DLD1 (cell line): ENCODE data around the gene ZNF117.
"Not testable (repeated sequence)": the region's sequence is repeated elsewhere in the genome, so short reads cannot be mapped to it uniquely, and the experiment has no call there.

Source experiments
- in situ Hi-C: cut with HindIII; loops from 2 replicates; pipeline ENCODE4 v1.10.0; 2017; ENCODE audit warnings: low sequenced_read_pairs

The ZNF117 gene

DNA sequence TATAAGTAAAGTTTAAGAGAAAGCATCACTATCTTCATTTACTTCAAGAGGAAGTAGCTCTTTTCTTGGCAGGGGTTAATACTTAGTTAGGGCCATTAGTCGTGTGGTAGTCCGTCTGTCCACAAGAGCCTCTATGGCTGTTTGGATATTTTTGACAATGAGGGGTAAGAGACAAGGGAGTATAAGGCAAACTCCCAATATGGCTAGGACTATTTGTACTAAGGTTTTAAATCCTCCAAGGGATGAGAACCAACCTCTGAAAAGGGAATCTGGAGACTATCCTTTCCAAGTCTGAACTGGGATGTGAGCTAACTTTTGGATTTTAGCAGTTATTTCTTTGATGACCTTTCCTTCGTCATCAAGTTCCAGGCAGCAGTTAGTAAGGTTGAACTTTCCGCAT is at the start of gene ZNF117:
Gene ZNF117, minus strand, starts transcription at position 101 of the 400 bp plus-strand sequence.
- in situ Hi-C loops = no loop called here

GRCh38 chr7:65038767-65039166 is 47.9 kb upstream of the ZNF117 start:
- in situ Hi-C loops = not testable (repeated sequence)

DNA sequence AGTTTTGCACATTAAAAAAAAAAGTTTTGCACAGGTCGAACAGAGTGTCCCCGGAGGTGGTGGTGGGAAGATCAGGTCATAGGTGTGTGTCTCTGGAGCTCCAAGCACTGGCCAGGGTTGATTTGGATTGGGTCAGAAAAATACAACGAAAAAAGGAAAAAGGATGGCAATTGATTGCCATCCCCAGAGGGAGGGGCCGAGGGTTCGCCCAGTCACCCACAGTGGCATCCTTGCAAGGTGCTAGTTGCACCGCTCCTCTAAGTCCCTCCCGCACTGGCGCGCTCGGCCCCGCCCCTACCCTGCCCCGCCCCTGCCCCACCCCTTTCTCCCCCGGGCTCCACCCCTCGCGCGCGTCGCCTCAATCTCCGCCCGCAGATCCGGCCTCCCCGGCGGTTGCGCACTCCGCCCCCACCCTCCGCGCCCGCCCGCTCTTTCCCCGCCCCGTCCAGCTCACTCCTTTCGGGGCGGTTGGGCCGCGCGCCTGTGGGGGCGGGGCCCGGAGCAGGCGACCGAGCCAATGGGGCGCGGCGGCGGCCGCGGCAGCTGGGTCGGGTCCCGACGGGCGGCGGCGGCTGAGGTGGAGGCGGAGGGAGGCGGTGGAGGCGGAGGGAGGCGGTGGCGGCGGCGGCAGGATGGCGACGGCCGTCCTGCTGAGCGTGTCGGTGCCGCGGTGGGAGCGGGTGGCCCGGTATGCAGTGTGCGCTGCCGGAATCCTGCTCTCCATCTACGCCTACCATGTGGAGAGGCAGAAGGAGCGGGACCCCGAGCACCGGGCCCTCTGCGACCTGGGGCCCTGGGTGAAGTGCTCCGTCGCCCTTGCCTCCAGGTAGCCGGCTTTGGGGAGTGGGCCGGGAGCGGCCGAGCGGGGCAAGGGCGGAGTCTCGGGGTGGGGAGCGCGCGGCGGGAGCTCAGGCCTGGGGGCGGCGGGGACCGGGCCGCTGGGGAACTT is 47.2 kb upstream of the ZNF117 start:
- in situ Hi-C loops = no loop called here

DNA sequence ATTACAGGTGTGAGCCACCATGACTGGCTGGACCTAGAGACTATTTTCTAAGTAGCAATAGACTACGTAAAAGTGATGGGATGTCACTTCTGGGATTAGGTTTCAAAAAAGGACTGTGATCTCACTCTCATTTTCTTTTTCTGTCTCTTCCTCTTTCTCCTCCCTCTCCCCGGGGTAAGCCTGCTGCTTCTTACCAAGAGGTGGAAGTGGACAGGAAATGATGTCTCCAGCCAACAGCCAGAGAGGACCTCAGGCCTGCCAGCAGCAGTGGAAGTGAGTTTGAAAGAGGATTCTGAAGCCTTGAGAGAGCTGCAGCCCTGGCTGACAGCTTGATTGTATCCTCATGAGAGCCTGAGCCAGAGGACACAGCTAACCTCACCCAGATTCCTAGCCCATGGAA is 45.7 kb upstream of the ZNF117 start:
- in situ Hi-C loops = not testable (repeated sequence)

DNA sequence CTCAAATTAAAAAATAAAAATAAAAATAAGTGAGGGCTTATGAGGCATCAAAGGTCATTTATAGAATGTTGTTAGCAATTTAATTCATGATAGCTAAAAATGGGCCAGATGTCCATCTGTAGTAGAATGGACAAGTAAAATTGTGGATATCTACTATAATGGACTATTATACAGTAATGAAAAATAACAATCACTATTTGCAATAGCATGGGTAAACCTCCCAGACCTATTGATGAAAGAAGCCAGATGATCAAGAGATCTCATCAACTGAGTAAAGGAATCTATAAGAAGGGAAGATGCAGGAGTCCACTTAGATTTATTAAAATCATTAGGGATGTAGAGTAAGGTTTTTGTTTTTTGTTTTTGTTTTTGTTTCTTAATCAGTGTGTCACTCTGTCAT is 44.6 kb upstream of the ZNF117 start:
- in situ Hi-C loops = not testable (repeated sequence)

DNA sequence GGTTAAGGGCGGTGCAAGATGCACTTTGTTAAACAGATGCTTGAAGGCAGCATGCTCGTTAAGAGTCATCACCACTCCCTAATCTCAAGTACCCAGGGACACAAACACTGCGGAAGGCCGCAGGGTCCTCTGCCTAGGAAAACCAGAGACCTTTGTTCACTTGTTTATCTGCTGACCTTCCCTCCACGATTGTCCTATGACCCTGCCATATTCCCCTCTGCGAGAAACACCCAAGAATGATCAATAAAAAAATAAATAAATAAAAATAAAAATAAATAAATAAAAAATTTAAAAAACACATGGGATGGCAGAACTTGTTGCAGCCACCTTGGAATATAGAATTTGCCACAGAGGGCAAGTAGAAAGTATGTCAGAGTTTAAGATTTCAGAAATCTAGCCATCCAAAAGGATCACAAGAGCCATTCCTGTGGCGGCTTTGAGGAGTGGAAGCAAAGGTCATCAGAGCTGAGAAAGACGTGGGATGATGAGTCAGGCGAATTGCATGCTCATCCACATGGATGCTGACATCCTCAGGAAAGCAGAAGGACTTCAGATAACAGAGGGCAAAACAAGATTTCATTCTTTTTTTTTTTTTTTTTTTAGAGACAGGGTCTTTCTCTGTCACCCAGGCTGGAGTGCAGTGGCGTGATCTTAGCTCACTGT is 43.4 kb upstream of the ZNF117 start:
- in situ Hi-C loops = not testable (repeated sequence)

- in situ Hi-C loops = not testable (repeated sequence)
These were observed 42.6 kb upstream of the ZNF117 start for GRCh38 chr7:65033391-65033790.

GRCh38 chr7:65025023-65025422 is 34.2 kb upstream of the ZNF117 start:
- in situ Hi-C loops = not testable (repeated sequence)

DNA sequence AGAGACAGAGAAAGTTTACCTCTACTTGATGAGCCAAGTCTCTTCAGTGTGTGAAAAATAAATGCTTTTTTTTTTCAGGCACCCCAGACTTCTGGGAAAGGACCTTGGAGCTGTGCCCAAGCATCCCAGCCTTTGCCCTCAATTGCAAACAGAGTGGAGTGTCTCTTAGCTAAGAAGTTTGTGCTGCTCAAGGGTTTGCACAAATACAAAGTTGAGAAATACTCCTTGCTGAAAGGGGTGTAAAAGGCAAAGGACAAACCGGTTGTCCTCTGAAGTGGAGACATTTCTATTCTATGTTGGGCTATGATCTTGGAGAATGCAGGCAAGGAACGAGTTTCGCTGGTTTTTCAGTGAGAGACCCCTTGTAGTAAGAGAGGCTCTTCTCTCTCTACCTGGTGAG is 30.1 kb upstream of the ZNF117 start:
- in situ Hi-C loops = not testable (repeated sequence)

- in situ Hi-C loops = not testable (repeated sequence)
These were observed 19.0 kb upstream of the ZNF117 start for GRCh38 chr7:65009881-65010280.

- in situ Hi-C loops = not testable (repeated sequence)
These were observed 18.6 kb upstream of the ZNF117 start for GRCh38 chr7:65009394-65009793.

DNA sequence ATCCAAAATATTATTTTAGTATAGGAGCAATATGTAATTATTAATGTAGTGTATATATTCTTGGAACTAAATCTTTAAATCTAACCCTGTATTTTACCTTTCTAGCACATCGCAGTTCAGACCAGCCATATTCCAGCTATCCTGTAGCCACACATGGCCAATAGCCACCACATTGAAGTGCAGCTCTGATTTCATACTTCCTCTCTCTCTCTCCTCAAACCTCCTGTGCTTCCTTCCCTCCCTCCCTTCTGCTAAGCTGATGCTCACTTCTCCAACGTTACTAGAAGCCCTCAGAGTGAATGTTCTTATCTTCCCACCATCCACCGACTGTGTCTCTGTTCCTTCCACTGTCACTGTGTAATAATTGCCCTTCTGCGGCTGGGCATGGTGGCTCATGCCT is 16.2 kb upstream of the ZNF117 start:
- in situ Hi-C loops = not testable (repeated sequence)

GRCh38 chr7:65006094-65006992 is 15.5 kb upstream of the ZNF117 start, which contains the start of gene ERV3-1:
Gene ERV3-1 (minus strand): TSS chr7:65006687. CDS start chr7:64993026, 13,661 bp downstream.
- in situ Hi-C loops = no loop called here

- in situ Hi-C loops = no loop called here
These were observed 13.7 kb upstream of the ZNF117 start for GRCh38 chr7:65004575-65004974.

DNA sequence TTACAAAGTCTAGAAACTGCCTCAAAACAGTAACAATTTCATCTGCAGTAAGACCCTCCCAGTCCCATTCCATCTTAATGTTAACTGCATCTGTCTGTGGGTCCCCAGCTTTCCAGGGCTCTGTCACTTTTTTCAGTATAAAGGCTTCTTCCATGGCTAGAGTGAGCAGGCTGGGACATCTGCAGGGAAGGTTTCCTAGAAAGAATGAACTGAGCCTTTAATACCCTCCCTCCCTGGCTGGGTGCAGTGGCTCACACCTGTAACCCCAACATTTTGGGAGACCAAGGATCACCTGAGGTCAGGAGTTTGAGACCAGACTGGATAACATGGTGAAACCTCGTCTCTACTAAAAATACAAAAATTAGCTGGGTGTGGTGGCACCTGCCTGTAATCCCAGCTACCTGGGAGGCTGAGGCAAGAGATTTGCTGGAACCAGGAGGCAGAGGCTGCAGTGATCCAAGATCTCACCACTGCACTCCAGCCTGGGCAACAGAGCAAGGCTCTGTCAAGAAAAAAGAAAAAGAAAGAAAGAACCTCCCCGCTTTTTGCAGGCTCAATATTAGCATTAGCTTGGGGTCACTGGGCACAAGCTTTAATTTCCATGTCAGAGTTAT is 12.2 kb upstream of the ZNF117 start:
- in situ Hi-C loops = no loop called here

DNA sequence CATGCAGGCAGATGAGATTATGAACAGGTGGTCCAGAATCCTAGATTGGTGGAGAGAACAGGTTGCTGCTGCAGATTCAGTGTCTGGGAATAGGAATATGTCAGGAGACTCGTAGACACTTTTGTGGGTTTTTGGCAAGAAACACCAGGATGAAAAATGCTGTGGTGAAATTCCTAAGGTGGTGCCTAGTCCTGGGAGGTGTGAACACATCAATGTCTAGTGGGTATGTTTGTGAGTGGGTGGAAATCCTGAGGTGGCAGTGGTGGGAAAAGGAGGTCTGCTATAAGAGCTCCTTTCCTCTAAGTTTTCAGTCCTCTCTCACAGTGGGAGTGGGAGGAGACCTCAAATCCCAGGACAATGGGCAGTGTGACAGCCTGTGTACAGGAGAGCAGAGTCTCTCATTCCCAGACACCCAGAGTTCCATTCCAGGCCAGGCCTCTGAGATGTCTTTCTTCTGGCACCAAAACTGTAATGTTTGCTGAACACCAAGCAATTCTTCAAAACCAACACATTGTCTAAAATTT is 10.5 kb upstream of the ZNF117 start:
- in situ Hi-C loops = no loop called here

- in situ Hi-C loops = no loop called here
These were observed 8.5 kb upstream of the ZNF117 start for GRCh38 chr7:64999165-65000004.

- in situ Hi-C loops = no loop called here
These were observed 8.0 kb upstream of the ZNF117 start for GRCh38 chr7:64998865-64999164.

- in situ Hi-C loops = no loop called here
These were observed 7.1 kb upstream of the ZNF117 start for GRCh38 chr7:64997927-64998391.
